GM12873 (cell line): Measurements from ENCODE around the gene HAGHL.

Source experiments
- CTCF ChIP-seq: IDR thresholded peaks from 2 replicates; pipeline ENCODE4 v1.5.1; 2012; ENCODE audit warnings: low read depth, mild to moderate bottlenecking, moderate library complexity, low read length, control low read depth; ENCODE audit not compliant: insufficient read depth; ENCODE audit errors: missing control alignments

Gene HAGHL

GRCh38 chr16:732332-732731 is 5.4 kb downstream of the HAGHL start:
- TF ChIP-seq CTCF, result no peak

GRCh38 chr16:732936-733335 is 6.0 kb downstream of the HAGHL start:
- no peak for TF ChIP-seq CTCF

- peak; percentile 46 for TF ChIP-seq CTCF
Measured at GRCh38 chr16:733382-734207, 6.7 kb downstream of the HAGHL start.

- TF ChIP-seq CTCF, result no peak
Measured at GRCh38 chr16:734208-734980, 7.5 kb downstream of the HAGHL start.

GRCh38 chr16:734981-735881 is 8.3 kb downstream of the HAGHL start:
- no peak for TF ChIP-seq CTCF

- peak; percentile 11 for TF ChIP-seq CTCF
Measured at GRCh38 chr16:735982-736453, 9.1 kb downstream of the HAGHL start.
